OCI-LY1 (cell line): ENCODE data around the gene PASK.

Experiments used
- CTCF ChIP-seq: fragments of 200-600 bp; sonication (generic), shearing (Covaris generic); IDR thresholded peaks from 2 replicates; pipeline ENCODE4 v1.5.1; 2017; ENCODE audit warnings: mild to moderate bottlenecking, antibody characterized with exemption, low read length, moderate library complexity, mixed read lengths
- EZH2 ChIP-seq: fragments of 200-600 bp; sonication (generic), shearing (Covaris generic); IDR thresholded peaks from 2 replicates; pipeline ENCODE4 v1.8.0; 2017; ENCODE audit warnings: borderline replicate concordance, mixed run types, mild to moderate bottlenecking, antibody characterized with exemption, low read length, moderate library complexity, mixed read lengths

- TF ChIP-seq CTCF (no peak), EZH2 (no peak)
Measured at GRCh38 chr2:241158546-241158900, 9.3 kb upstream of the PASK start.
